Caco-2 (cell line): Measurements from ENCODE around the gene CDIP1. TPM values are rescaled to one million over a fixed set of nuclear protein-coding genes. Genes with fewer than 3 reads are reported as not detected.

Experiments
- BruUV-seq: library from RNA; stranded (reverse); fragments of 400-500 nt; replicated peaks from 2 replicates; lab custom pipeline; 2021; lab: Mats Ljungman, UMichigan
- CTCF ChIA-PET: fragments of 300-600 bp; sonication (Branson Sonifier 250); formaldehyde crosslinking; loops from one replicate; lab custom pipeline; 2022; ENCODE audit warnings: antibody characterized with exemption; lab: Charles Lee
- POLR2A ChIA-PET: fragments of 300-600 bp; sonication (Branson Sonifier 250); formaldehyde crosslinking; loops from one replicate; lab custom pipeline; 2022; ENCODE audit warnings: antibody characterized with exemption; lab: Charles Lee
- DNase-seq, 2 experiments: peaks; one replicate each; pipeline versions ENCODE4 v3.0.0 to v3.0.0-alpha.2; 2020 to 2022
- H3K27me3 ChIP-seq: replicated peaks from 2 replicates; pipeline ENCODE4 v1.6.0; 2011; ENCODE audit warnings: low read length; ENCODE audit not compliant: control insufficient read depth, insufficient read depth
- H3K36me3 ChIP-seq: 2 replicates; pipeline ENCODE4 v1.5.1; 2011; ENCODE audit warnings: low read length; ENCODE audit not compliant: control insufficient read depth, insufficient read depth
- H3K4me1 ChIP-seq: fragments of 250-450 bp; sonication (Bioruptor Pico); 2 replicates; pipeline ENCODE4 v1.5.1; 2020; ENCODE audit warnings: mild to moderate bottlenecking
- H3K4me3 ChIP-seq: 2 replicates; pipeline ENCODE4 v1.5.1; 2011; ENCODE audit warnings: low read depth, mild to moderate bottlenecking, control low read depth, low read length
- H3K9me3 ChIP-seq: fragments of 250-450 bp; sonication (Bioruptor Pico); 2 replicates; pipeline ENCODE4 v1.5.1; 2020; ENCODE audit warnings: mild to moderate bottlenecking, moderate library complexity
- H3K27ac Mint-ChIP-seq: one replicate; pipeline ENCODE4 v1.8.0; 2022; ENCODE audit warnings: mixed read lengths; ENCODE audit not compliant: unreplicated experiment
- H3K27me3 Mint-ChIP-seq: one replicate; pipeline ENCODE4 v1.8.0; 2022; ENCODE audit warnings: mixed read lengths; ENCODE audit not compliant: insufficient read depth, unreplicated experiment
- H3K36me3 Mint-ChIP-seq: one replicate; pipeline ENCODE4 v1.8.0; 2022; ENCODE audit warnings: mild to moderate bottlenecking, mixed read lengths; ENCODE audit not compliant: insufficient read depth, unreplicated experiment
- H3K4me1 Mint-ChIP-seq: one replicate; pipeline ENCODE4 v1.8.0; 2022; ENCODE audit warnings: low read depth, mixed read lengths; ENCODE audit not compliant: unreplicated experiment
- H3K4me3 Mint-ChIP-seq: one replicate; pipeline ENCODE4 v1.8.0; 2022; ENCODE audit warnings: mild to moderate bottlenecking, moderate library complexity, mixed read lengths; ENCODE audit not compliant: unreplicated experiment
- H3K9me3 Mint-ChIP-seq: one replicate; pipeline ENCODE4 v1.8.0; 2022; ENCODE audit warnings: mixed read lengths; ENCODE audit not compliant: unreplicated experiment
- intact Hi-C: fragments of 100-400 bp; cut with micrococcal nuclease; formaldehyde crosslinking; loops from one replicate; pipeline ENCODE4 v1.10.0; 2022; ENCODE audit not compliant: unreplicated experiment
- total RNA-seq: library from RNA; stranded (reverse); gene quantifications from 2 replicates; pipeline ENCODE4 v1.2.3, GENCODE V29; 2022
- TF ChIP-seq, protein P1 (sequence below), 2 experiments: fragments of 200-600 bp in 1 of 2; IDR thresholded peaks; 1 replicate in 1 of 2; 2 replicates in 1 of 2; pipeline versions ENCODE4 v1.5.1 to v1.8.0; 2011 to 2022; ENCODE audit warnings: antibody characterized with exemption in 1 of 2, control low read depth in 1 of 2, inconsistent platforms in 1 of 2, low read depth in 1 of 2, low read length in 1 of 2, mild to moderate bottlenecking in 1 of 2, moderate library complexity in 1 of 2; ENCODE audit not compliant: insufficient read depth in 1 of 2, severe bottlenecking in 1 of 2, unreplicated experiment in 1 of 2

The CDIP1 gene
- total RNA-seq, 1 experiment from 2014 or later = 51.7 TPM

DNA sequence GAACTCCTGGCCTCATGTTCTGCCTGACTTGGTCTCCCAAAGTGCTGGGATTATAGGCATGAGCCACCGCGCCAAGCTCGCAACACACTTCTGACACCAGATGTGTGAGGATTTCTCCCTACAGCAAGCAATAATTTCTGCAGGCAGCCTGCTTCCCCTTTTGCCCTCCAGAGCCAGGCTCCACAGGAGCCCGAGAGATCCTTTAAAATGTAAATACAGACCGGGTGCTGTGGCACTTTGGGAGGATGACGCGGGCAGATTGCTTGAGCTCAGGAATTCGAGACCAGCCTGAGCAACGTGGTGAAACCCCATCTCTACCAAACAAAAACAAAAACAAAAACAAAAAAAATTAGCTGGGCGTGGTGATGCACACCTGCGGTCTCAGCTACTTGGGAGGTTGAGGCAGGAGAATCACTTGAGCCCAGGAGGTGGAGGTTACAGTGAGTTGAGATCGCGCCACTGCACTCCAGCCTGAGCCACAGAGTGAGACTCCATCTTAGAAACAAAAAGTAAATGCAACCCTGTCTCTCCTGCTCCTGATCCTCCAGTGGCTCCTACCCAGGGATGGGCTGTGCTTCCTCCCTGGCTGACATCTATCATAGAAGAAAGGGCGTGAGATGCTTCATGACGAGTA lies 32.2 kb upstream of the CDIP1 start:
- POLR2A ChIA-PET = no interaction called here

GRCh38 chr16:4570086-4570485 lies 31.5 kb upstream of the CDIP1 start:
- BruUV-seq = no TSS peak
- intact Hi-C loops = no loop called here
- ChIA-PET CTCF (interaction anchor here (0.6 kb wide), 1 partner anchor 612 kb away, joined by 3 read pairs; no protein-coding TSS in a partner anchor), POLR2A (no interaction called here)
- no peak for DNase-seq
- TF ChIP-seq, protein P1, sequence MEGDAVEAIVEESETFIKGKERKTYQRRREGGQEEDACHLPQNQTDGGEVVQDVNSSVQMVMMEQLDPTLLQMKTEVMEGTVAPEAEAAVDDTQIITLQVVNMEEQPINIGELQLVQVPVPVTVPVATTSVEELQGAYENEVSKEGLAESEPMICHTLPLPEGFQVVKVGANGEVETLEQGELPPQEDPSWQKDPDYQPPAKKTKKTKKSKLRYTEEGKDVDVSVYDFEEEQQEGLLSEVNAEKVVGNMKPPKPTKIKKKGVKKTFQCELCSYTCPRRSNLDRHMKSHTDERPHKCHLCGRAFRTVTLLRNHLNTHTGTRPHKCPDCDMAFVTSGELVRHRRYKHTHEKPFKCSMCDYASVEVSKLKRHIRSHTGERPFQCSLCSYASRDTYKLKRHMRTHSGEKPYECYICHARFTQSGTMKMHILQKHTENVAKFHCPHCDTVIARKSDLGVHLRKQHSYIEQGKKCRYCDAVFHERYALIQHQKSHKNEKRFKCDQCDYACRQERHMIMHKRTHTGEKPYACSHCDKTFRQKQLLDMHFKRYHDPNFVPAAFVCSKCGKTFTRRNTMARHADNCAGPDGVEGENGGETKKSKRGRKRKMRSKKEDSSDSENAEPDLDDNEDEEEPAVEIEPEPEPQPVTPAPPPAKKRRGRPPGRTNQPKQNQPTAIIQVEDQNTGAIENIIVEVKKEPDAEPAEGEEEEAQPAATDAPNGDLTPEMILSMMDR (IDR thresholded peaks at IDR 0.05; ENCODE audit: insufficient read depth in 1 of 2, low read depth in 1 of 2, low read length in 1 of 2, severe bottlenecking in 1 of 2, unreplicated experiment in 1 of 2) = no peak
- Histone ChIP-seq H3K27me3 (no peaks in the 10 kb centered on the region), H3K4me1 (no peaks in the 10 kb centered on the region), H3K4me3 (no peak overlapping the region), H3K36me3 (no peaks in the 10 kb centered on the region), H3K9me3 (no peaks in the 10 kb centered on the region)
- no peaks in the 10 kb centered on the region for H3K9me3 Mint-ChIP-seq
- no peaks in the 10 kb centered on the region for H3K4me1 Mint-ChIP-seq
- H3K27ac Mint-ChIP-seq = no peak overlapping the region
- no peaks in the 10 kb centered on the region for H3K27me3 Mint-ChIP-seq
- H3K4me3 Mint-ChIP-seq = no peak overlapping the region
- H3K36me3 Mint-ChIP-seq = no peaks in the 10 kb centered on the region

More for the DNA sequence above, 32.2 kb upstream of the CDIP1 start:
- Mint-ChIP-seq H3K9me3 (no peaks in the 10 kb centered on the region), H3K4me3 (no peak overlapping the region), H3K4me1 (no peaks in the 10 kb centered on the region), H3K36me3 (no peaks in the 10 kb centered on the region), H3K27me3 (no peaks in the 10 kb centered on the region), H3K27ac (no peak overlapping the region)
- Histone ChIP-seq H3K27me3 (no peaks in the 10 kb centered on the region), H3K9me3 (no peaks in the 10 kb centered on the region), H3K36me3 (no peaks in the 10 kb centered on the region), H3K4me1 (no peaks in the 10 kb centered on the region), H3K4me3 (no peak overlapping the region)
- TF ChIP-seq, protein P1 (IDR thresholded peaks at IDR 0.05; ENCODE audit: insufficient read depth in 1 of 2, low read depth in 1 of 2, low read length in 1 of 2, severe bottlenecking in 1 of 2, unreplicated experiment in 1 of 2) = no peak
- DNase-seq = no peak
- CTCF ChIA-PET = interaction anchor here (0.6 kb wide), 1 partner anchor 613 kb away, joined by 3 read pairs; no protein-coding TSS in a partner anchor
- intact Hi-C loops = no loop called here
- BruUV-seq = no TSS peak

GRCh38 chr16:4566144-4566543 lies 27.6 kb upstream of the CDIP1 start:
- POLR2A ChIA-PET = no interaction called here
- intact Hi-C loops = no loop called here

More at GRCh38 chr16:4566144-4566543, 27.6 kb upstream of the CDIP1 start:
- Histone ChIP-seq H3K9me3 (no peaks in the 10 kb centered on the region), H3K4me3 (no peak overlapping the region), H3K4me1 (no peaks in the 10 kb centered on the region), H3K36me3 (no peaks in the 10 kb centered on the region), H3K27me3 (no peaks in the 10 kb centered on the region)
- Mint-ChIP-seq H3K27ac (no peak overlapping the region), H3K9me3 (no peaks in the 10 kb centered on the region), H3K4me1 (no peaks in the 10 kb centered on the region), H3K4me3 (no peak overlapping the region), H3K27me3 (no peaks in the 10 kb centered on the region), H3K36me3 (no peaks in the 10 kb centered on the region)
- TF ChIP-seq, protein P1 (IDR thresholded peaks at IDR 0.05; ENCODE audit: insufficient read depth in 1 of 2, low read depth in 1 of 2, low read length in 1 of 2, severe bottlenecking in 1 of 2, unreplicated experiment in 1 of 2) = no peak
- no peak for DNase-seq
- no TSS peak for BruUV-seq
- CTCF ChIA-PET = no interaction called here
